Midbrain (tissue), 1 donor: ENCODE measurements around the gene DPYSL5.

Experiments
- DNase-seq: peaks from one replicate; lab custom pipeline; 2025; lab: John Stamatoyannopoulos, UW

DPYSL5 gene

GRCh38 chr2:26932974-26933373 is 85.0 kb downstream of the DPYSL5 start:
- no peak for DNase-seq

- no peak for DNase-seq
These were observed 85.8 kb downstream of the DPYSL5 start for GRCh38 chr2:26933431-26934334.

DNA sequence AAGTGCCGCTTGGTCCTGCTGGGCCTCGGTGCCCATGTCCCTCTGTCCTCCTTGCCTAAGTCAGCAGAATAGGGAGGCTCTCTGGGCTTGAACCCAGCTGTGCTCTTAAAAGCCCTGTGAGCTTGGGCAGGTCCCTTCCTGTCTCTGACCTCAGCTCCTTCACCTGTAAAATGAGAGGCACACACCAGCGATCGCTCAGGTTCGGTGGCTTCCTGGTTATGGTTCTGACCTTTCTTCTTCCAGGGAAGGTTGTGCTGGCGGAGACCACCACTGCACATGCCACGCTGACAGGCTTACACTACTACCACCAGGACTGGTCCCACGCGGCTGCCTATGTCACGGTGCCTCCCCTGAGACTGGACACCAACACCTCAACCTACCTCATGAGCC is 86.4 kb downstream of the DPYSL5 start:
- DNase-seq: no peak

DNA sequence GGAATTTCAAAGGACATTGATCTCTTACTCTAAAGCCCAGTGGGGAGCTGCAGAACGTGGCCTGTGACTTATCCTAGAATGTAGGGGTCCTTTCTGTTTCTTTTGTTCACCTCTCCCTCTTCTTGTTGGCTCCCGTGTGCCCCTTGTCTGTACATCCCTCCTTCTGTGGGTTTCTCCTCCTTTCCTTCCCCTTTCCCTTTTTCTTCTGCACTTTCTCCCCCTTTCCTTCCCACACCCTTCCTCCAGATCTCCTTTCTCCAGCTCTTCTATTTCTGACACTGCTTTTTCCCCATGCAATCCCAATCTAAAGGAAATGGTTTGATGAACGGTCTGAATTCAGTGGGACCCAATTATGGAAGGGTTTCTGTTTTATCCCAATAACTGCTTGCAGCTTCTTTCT is 87.1 kb downstream of the DPYSL5 start:
- DNase-seq: no peak

GRCh38 chr2:26936855-26937254 is 88.9 kb downstream of the DPYSL5 start:
- DNase-seq: no peak

GRCh38 chr2:26938399-26939118 is 90.6 kb downstream of the DPYSL5 start:
- no peak for DNase-seq

DNA sequence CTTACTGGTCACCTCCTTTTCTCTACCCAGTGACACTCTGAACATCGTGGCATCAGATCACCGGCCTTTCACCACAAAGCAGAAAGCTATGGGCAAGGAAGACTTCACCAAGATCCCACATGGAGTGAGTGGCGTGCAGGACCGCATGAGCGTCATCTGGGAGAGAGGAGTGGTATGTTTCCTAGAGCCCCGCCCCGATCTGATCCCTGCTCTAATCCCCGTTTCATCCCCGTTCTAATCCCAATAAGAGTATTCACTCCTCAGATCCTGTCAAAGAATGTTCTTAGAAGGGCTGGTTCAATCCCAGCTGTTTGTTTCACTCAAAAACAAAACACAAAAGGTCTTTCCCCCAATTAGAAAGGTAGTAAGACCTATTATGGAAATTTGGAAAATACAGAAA is 92.1 kb downstream of the DPYSL5 start:
- no peak for DNase-seq

DNA sequence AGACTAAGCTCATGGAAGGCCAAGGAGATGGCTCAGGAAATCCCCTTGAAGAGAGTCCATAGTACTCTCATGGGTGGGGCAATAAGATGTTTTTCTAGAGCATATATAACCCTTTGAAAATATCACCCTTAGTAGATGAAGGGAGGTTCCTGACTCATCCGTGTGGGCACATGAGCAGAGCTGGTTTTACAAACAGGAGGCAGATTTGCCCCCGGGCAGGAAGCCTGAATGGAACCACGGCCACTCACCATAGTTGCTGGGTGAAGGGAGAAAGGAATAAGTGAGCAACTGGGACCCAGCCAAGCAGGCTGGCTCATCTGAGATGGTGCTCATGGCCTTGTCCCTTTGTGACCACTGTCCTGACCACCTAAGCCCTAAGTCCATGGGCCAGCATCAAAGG is 93.6 kb downstream of the DPYSL5 start:
- DNase-seq: no peak

DNA sequence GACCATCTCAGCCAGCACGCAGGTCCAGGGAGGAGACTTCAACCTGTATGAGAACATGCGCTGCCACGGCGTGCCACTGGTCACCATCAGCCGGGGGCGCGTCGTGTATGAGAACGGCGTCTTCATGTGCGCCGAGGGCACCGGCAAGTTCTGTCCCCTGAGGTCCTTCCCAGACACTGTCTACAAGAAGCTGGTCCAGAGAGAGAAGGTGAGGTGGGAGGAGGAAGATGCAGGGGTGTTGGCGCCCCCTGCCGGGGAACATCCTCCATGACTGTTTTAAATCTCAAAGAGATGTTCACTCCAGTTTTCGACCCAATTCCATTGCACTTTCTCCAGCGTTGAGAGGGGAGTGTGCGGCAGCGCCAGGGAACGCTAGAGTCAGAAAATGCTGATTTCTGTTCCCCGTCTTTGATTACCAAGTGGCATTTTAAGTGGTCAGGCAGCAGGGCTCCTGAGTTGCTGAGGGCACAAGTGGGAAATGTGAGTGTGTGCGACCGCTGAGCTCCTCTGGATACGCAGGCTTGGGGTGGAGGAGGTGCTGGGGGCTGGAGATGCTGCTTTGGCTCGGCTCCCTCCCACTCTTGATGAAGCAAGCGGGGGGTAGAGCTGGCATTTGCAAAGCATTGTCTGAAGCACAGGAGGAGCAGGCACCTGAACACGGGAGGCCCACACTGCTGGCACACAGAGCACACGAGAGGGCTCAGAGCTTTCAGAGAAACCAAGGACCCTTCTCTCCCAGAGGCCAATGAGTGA is 94.8 kb downstream of the DPYSL5 start:
- DNase-seq: peak; percentile 72

DNA sequence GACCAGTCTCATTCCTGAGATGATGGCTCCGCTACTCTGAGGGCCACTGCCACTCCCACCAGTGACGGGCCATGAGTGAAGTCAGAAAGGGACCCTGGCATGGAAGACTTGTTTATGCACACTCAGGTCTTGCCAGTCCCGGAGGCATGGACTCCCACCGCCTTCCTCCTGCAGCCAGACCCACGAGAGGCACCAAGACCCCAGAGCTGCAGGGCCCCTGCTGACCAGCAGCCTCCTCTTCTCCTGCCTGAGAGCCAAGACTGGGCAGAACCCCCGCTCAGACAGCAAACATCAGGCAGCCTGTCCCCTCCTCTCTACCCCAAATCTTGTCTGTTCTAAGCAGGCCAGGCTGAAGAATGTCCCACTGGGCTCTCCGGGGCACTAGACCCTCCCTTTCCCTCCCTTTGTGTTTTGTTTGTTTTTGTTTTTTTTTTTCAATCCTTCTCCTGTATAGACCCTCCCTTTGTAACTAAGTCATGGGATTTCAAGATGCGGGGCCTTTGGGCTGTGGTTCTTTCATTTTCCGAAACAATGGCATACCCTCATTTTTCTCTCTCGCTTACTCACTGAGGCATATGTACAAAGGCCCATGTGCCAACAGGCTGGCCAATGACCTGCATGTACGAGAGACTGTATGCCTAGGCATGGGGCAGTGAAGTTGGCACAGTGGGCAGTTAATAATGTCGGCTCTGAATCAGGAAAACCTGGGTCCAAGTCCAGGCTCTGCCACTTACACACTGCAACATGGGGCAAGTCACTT is 98.2 kb downstream of the DPYSL5 start:
- peak; percentile 26 for DNase-seq

DNA sequence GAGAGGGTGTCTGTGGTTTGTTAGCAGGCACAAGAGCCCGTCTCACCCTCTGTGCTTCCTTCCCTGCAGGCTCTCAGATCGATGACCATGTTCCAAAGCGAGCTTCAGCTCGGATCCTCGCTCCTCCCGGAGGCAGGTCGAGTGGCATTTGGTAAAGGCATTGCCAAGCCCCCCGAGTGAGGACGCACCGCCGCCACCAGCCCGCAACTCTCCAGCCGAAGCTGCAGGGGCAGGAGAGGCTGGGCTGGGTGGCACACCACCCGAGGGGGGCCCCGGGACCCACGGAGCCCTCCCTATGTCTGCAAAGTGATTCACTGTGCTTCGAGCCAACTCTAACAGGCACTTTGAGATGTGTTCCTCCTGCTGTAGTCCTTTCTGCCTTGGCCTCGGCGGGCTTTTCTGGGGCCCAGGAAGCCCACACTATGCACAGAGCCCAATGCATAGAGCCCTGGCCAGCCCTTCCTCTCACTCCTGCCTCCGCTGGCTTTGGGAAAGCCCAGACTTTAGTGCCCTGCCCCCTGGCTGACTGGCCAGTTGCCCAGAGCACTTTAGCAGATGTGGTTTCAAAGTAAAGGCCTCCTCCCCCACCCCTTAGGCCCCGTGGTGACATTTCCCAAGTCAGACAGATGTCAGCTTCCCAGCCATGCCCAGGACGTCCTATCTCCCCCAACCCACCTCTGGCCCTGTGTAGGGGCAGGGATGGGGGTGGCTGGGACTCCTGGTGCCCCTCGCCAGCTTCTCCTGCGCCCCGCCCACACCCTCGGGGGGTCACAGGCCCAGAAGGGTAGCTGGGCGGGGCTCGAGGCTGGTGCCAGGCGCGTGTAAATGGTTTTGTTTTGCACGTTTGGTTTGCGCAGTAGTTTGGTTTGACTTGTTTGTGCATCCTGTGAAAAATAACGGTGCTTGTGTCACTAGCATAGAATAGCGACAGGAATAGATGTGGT is 99.2 kb downstream of the DPYSL5 start:
- DNase-seq: peak; percentile 15

- DNase-seq: no peak
These were observed 100.9 kb downstream of the DPYSL5 start for GRCh38 chr2:26948800-26949199.

DNA sequence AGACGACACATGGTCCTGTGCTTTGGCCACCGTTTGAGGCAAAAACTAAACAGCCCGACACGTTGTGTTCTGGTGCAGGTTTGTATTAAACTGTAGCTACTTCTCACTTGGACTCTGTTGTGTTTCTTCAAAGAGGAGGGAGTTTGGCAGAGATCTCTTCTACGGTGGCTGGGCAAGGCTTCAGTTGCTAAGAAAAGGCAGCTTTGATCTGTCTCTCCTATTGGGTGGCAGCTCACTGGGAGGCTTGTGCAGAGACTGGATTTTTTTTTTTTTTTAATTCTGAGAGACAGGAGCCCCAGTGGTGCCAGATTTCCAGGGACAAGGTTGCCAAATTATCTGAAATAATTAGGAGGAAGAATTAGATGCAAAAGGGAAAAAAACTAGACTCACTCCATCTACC is 102.3 kb downstream of the DPYSL5 start:
- no peak for DNase-seq

DNA sequence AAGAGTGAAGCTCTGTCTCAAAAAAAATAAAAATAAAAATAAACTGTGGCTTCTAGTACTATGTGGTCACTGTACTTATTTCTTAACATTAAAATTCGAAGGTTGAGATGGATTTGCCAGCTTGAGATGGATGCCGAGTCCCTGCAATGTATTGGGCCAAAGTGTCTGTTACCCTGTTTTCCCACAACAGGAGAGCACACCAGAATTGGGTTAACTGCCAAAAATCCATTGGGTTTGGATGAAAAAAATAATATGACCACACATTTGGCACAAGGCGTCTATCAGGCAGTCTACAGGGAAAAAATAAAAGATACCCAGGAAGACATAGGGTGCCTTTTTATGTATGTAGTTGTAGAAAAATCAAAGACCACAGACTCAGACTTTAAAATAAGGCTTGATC is 103.3 kb downstream of the DPYSL5 start:
- no peak for DNase-seq

DNA sequence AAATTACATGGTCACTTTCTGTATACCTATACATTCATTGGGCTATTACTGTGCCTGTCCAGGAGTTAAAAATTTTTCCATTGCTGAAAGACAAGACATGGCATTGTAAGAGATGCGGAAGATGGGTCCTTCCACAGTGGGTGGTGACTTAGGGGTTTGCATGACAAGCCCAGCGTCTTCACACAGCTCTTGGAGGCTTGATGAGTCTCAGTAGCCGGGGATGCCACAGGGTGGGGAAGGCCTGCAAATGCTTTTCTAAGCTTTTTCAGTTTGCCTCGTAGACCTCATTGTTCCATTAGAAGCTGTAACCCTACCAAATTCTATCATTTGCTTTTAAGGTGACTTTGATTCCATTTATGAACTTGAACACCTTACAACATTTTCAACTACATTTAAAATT is 104.4 kb downstream of the DPYSL5 start:
- no peak for DNase-seq

DNA sequence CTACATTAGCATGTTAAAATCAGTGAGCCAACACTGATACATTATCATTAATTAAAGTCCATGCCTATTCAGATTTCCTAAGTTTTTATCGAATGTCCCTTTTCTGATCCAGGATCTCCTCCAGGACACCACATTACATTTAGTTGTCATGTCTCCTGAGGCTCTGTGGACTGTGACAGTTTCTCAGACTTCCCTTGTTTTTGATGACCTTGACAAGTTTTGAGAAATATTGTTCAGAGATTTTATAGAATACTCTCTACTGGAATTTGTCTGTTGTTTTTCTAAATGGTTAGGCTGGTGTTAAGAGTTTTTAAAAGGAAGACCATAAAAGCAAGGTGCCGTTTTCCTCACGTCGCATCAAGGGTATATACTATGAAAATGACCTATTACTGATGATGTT is 106.2 kb downstream of the DPYSL5 start:
- no peak for DNase-seq

GRCh38 chr2:26957041-26957440 is 109.1 kb downstream of the DPYSL5 start:
- DNase-seq: no peak

DNA sequence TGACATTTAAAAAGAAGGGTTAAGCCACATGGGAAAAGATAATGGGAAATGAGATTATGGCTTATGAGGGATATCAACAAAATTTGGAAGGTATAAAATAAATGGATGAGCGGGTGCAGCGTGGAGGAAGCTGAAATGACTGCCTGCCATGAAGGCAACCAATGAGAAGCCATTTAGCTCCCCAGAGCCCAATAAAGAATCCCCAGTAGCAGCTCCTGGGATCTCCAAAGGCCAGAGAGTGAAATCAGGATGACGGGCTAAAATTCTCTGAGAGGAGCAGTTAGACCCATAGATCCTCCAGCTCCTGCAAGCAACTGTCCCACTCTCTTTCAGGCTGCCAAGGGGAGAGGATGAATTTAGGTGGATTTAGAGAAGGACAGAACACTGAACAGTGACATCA is 109.6 kb downstream of the DPYSL5 start:
- no peak for DNase-seq

GRCh38 chr2:26959331-26959730 is 111.4 kb downstream of the DPYSL5 start:
- DNase-seq: no peak

GRCh38 chr2:26964446-26965130 is 116.7 kb downstream of the DPYSL5 start:
- DNase-seq: no peak
